ENCODE data around the gene NPHP1. TPM values are rescaled to one million over a fixed set of nuclear protein-coding genes. Genes with fewer than 3 reads are reported as not detected.

Gene NPHP1
- total and polyA plus RNA-seq, 2 of the 4 experiments (the other 2 are of a cell fraction), result 1.8 to 2.5 TPM

DNA sequence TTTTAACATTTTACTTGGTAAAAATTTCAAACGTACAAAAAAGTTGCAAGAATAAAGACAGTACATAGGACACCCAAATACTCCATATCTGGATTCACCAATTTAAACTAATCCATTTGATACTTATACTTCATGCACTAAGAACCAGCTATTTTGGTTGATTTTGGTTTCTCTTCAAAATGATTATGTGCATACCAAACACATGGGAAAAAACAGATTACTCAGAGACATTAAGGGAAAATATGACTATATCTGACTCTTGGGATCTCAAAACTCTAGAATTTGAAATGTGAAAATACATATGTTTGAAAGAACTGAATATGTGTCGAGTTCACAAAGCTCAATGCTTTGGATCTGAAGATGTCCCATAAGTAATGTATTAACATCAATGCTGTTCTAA, 73.6 kb downstream of the NPHP1 start:
- H2AK5ac ChIP-seq (ENCODE audit: low read depth, low read length), result no peak overlapping the region
- no peaks in the 10 kb centered on the region for H3K36me3 ChIP-seq (ENCODE audit: control insufficient read depth, insufficient read depth, low read length)
- no peak overlapping the region for H4K5ac ChIP-seq (ENCODE audit: low read depth, low read length)
- no peak for DNase-seq
- no peak overlapping the region for H4K8ac ChIP-seq (ENCODE audit: low read depth in 2 of 2, low read length in 2 of 2)
- dilution Hi-C loops (cut with HindIII; ENCODE audit: low sequenced_read_pairs, unreplicated experiment), result no loop called here
- no peak overlapping the region for H3K4me2 ChIP-seq (ENCODE audit: low read depth, low read length)
- no TSS peak for BruUV-seq (replicated peaks)
- H2AFZ ChIP-seq (replicated peaks; ENCODE audit: low read length, poor library complexity), result no peak overlapping the region
- in situ Hi-C loops (cut with MboI; ENCODE audit: low sequenced_read_pairs), result no loop called here
- no peak overlapping the region for H2BK15ac ChIP-seq (ENCODE audit: low read depth, low read length)
- no peak for ATAC-seq (ENCODE audit: low read depth)
- no peak overlapping the region for H2BK20ac ChIP-seq (ENCODE audit: low read depth, low read length)
- H3K18ac ChIP-seq (ENCODE audit: low read depth, low read length), result no peak overlapping the region
- ChIA-PET POLR2A (ENCODE audit: unreplicated experiment) (no interaction called here), CTCF (no interaction called here)
- no peak overlapping the region for H3K14ac ChIP-seq (replicated peaks; ENCODE audit: low read depth, low read length)
- no peak overlapping the region for H4K91ac ChIP-seq (ENCODE audit: insufficient read depth, low read depth, low read length)
- no peaks in the 10 kb centered on the region for H4K20me1 ChIP-seq (ENCODE audit: insufficient read depth, low read length)
- H2BK120ac ChIP-seq (ENCODE audit: low read depth, low read length), result no peak overlapping the region
- no peak overlapping the region for H3K56ac ChIP-seq (ENCODE audit: extremely low read depth, insufficient read depth, low read length)
- no peak overlapping the region for H3K23ac ChIP-seq (ENCODE audit: low read depth, low read length)
- H3K79me1 ChIP-seq (ENCODE audit: low read depth in 1 of 2, low read length in 2 of 2), result no peaks in the 10 kb centered on the region
- H3K9ac ChIP-seq (ENCODE audit: low read depth, low read length), result no peak overlapping the region
- H3K9me1 ChIP-seq (ENCODE audit: insufficient read depth, low read length), result no peaks in the 10 kb centered on the region
- WGBS, 2 experiments (ENCODE audit: extremely low coverage in 2 of 2, insufficient read length in 1 of 2), result no CpG with 5 or more reads among the region's 2 CpGs
- TF ChIP-seq, protein P1, sequence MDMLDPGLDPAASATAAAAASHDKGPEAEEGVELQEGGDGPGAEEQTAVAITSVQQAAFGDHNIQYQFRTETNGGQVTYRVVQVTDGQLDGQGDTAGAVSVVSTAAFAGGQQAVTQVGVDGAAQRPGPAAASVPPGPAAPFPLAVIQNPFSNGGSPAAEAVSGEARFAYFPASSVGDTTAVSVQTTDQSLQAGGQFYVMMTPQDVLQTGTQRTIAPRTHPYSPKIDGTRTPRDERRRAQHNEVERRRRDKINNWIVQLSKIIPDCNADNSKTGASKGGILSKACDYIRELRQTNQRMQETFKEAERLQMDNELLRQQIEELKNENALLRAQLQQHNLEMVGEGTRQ (IDR thresholded peaks at IDR 0.05; ENCODE audit: low read depth, low read length), result no peak
- TF ChIP-seq RFX5 (IDR thresholded peaks at IDR 0.05; ENCODE audit: low read depth, low read length), result no peak
- TF ChIP-seq FOS (IDR thresholded peaks at IDR 0.05; ENCODE audit: low read depth, low read length), result no peak
- no peak for TF ChIP-seq BHLHE40 (IDR thresholded peaks at IDR 0.05; ENCODE audit: low read depth, low read length)
- TF ChIP-seq, protein P2, sequence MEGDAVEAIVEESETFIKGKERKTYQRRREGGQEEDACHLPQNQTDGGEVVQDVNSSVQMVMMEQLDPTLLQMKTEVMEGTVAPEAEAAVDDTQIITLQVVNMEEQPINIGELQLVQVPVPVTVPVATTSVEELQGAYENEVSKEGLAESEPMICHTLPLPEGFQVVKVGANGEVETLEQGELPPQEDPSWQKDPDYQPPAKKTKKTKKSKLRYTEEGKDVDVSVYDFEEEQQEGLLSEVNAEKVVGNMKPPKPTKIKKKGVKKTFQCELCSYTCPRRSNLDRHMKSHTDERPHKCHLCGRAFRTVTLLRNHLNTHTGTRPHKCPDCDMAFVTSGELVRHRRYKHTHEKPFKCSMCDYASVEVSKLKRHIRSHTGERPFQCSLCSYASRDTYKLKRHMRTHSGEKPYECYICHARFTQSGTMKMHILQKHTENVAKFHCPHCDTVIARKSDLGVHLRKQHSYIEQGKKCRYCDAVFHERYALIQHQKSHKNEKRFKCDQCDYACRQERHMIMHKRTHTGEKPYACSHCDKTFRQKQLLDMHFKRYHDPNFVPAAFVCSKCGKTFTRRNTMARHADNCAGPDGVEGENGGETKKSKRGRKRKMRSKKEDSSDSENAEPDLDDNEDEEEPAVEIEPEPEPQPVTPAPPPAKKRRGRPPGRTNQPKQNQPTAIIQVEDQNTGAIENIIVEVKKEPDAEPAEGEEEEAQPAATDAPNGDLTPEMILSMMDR (conservative IDR thresholded peaks at IDR 0.05; ENCODE audit: low read depth, low read length), result no peak
- no peak for TF ChIP-seq CEBPB (IDR thresholded peaks at IDR 0.05; ENCODE audit: low read depth, low read length)
- TF ChIP-seq POLR2A (IDR thresholded peaks at IDR 0.05; ENCODE audit: low read depth, low read length), result no peak
- TF ChIP-seq MXI1 (IDR thresholded peaks at IDR 0.05; ENCODE audit: borderline replicate concordance, low read depth, low read length), result no peak
- TF ChIP-seq, protein P3, sequence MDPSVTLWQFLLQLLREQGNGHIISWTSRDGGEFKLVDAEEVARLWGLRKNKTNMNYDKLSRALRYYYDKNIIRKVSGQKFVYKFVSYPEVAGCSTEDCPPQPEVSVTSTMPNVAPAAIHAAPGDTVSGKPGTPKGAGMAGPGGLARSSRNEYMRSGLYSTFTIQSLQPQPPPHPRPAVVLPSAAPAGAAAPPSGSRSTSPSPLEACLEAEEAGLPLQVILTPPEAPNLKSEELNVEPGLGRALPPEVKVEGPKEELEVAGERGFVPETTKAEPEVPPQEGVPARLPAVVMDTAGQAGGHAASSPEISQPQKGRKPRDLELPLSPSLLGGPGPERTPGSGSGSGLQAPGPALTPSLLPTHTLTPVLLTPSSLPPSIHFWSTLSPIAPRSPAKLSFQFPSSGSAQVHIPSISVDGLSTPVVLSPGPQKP (IDR thresholded peaks at IDR 0.05; ENCODE audit: borderline replicate concordance, low read depth, low read length), result no peak
- no peak for TF ChIP-seq SMC3 (IDR thresholded peaks at IDR 0.05; ENCODE audit: low read depth, low read length)
- no peak for TF ChIP-seq CHD1 (IDR thresholded peaks at IDR 0.05; ENCODE audit: low read depth, low read length)
- TF ChIP-seq NFE2L2 (IDR thresholded peaks at IDR 0.05; ENCODE audit: low read depth, low read length), result no peak
- no peak for TF ChIP-seq RCOR1 (IDR thresholded peaks at IDR 0.05; ENCODE audit: insufficient replicate concordance, low read length)
- TF ChIP-seq MAZ (IDR thresholded peaks at IDR 0.05; ENCODE audit: borderline replicate concordance, low read depth, low read length), result no peak
- TF ChIP-seq RAD21 (IDR thresholded peaks at IDR 0.05; ENCODE audit: low read length), result no peak
- no peak for TF ChIP-seq MAFK (IDR thresholded peaks at IDR 0.05; ENCODE audit: low read depth, low read length)
- H3K27ac ChIP-seq (ENCODE audit: insufficient read depth, low read length), result no peak overlapping the region
- H3K4me1 ChIP-seq (ENCODE audit: control insufficient read depth, insufficient read depth, low read length), result no peaks in the 10 kb centered on the region
- H3K27me3 ChIP-seq (ENCODE audit: control insufficient read depth, insufficient read depth, low read length), result no peaks in the 10 kb centered on the region
- no peaks in the 10 kb centered on the region for H3K9me3 ChIP-seq (ENCODE audit: control insufficient read depth, insufficient read depth, low read length)
- H2AK9ac ChIP-seq (replicated peaks; ENCODE audit: low read depth, low read length, poor library complexity), result no peak overlapping the region
- H3K4ac ChIP-seq (ENCODE audit: low read depth, low read length), result no peak overlapping the region
- H2BK5ac ChIP-seq (ENCODE audit: low read depth, low read length, poor library complexity, severe bottlenecking), result no peak overlapping the region
- no peak overlapping the region for H3K4me3 ChIP-seq (ENCODE audit: insufficient read depth, low read depth, low read length)
- intact Hi-C loops (cut with micrococcal nuclease), result no loop called here
